ENCODE data around the gene GDPD4. TPM values are rescaled to one million over a fixed set of nuclear protein-coding genes. Genes with fewer than 3 reads are reported as not detected.
A peak's percentile ranks its signal among the peaks of the same experiment; 100 is the strongest.

Gene GDPD4
- total and polyA plus RNA-seq, 9 of the 15 experiments (the other 6 are each of a cell fraction or from before 2014, with no cell fraction given), result 0.40 TPM; not detected in 8

DNA sequence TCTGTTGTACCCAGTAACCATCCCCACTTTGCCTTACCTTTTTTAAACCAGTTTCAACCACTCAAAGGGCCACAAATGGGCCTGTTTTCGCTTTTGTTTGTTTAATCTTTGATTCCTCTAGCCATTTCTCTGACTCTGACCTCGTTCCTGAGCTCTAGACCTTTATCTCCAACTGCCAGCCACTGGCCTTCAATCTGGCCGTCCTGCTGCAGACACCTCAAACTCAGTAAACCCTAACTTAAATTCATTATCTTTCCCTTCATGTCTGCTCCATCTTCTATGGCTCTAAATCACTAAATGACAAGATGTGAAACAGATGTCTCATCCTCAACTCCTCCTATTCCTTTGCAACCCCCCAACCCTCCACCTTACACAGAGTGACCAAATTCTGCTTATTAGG lies 1.3 kb upstream of the GDPD4 start (continued):
- TF ChIP-seq, protein P1, sequence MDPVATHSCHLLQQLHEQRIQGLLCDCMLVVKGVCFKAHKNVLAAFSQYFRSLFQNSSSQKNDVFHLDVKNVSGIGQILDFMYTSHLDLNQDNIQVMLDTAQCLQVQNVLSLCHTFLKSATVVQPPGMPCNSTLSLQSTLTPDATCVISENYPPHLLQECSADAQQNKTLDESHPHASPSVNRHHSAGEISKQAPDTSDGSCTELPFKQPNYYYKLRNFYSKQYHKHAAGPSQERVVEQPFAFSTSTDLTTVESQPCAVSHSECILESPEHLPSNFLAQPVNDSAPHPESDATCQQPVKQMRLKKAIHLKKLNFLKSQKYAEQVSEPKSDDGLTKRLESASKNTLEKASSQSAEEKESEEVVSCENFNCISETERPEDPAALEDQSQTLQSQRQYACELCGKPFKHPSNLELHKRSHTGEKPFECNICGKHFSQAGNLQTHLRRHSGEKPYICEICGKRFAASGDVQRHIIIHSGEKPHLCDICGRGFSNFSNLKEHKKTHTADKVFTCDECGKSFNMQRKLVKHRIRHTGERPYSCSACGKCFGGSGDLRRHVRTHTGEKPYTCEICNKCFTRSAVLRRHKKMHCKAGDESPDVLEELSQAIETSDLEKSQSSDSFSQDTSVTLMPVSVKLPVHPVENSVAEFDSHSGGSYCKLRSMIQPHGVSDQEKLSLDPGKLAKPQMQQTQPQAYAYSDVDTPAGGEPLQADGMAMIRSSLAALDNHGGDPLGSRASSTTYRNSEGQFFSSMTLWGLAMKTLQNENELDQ (CRISPR knock-in tag; IDR thresholded peaks at IDR 0.05; ENCODE audit: borderline replicate concordance), result no peak
- TF ChIP-seq ZNF431 (CRISPR knock-in tag; IDR thresholded peaks at IDR 0.05) (no peak), ZBTB9 (CRISPR knock-in tag; IDR thresholded peaks at IDR 0.05) (0 out of 2 replicates have a peak, but pooled peaks have one; percentile 42), SNIP1 (IDR thresholded peaks at IDR 0.05; ENCODE audit: low read depth) (no peak), MED1 (CRISPR knock-in tag; IDR thresholded peaks at IDR 0.05; ENCODE audit: borderline replicate concordance) (no peak), ZNF143 (CRISPR knock-in tag; IDR thresholded peaks at IDR 0.05) (no peak), ZNF707 (CRISPR knock-in tag; conservative IDR thresholded peaks at IDR 0.05) (no peak), CHAMP1 (IDR thresholded peaks at IDR 0.05) (no peak), NKRF (IDR thresholded peaks at IDR 0.05; ENCODE audit: borderline replicate concordance) (no peak), NR2F6 (CRISPR knock-in tag; IDR thresholded peaks at IDR 0.05) (no peak), FOXA1 (IDR thresholded peaks at IDR 0.05; ENCODE audit: borderline replicate concordance) (no peak), ZNF395 (CRISPR knock-in tag; IDR thresholded peaks at IDR 0.05) (peak; percentile 76), TRIM24 (IDR thresholded peaks at IDR 0.05) (peak; percentile 50 to 73; a peak in 3 of 4 replicates), ETS1 (conservative IDR thresholded peaks at IDR 0.05; ENCODE audit: control insufficient read depth, low read depth, low read length) (no peak), TEAD1 (CRISPR knock-in tag; IDR thresholded peaks at IDR 0.05) (no peak)
- TF ChIP-seq, protein P2, sequence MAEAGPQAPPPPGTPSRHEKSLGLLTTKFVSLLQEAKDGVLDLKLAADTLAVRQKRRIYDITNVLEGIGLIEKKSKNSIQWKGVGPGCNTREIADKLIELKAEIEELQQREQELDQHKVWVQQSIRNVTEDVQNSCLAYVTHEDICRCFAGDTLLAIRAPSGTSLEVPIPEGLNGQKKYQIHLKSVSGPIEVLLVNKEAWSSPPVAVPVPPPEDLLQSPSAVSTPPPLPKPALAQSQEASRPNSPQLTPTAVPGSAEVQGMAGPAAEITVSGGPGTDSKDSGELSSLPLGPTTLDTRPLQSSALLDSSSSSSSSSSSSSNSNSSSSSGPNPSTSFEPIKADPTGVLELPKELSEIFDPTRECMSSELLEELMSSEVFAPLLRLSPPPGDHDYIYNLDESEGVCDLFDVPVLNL (CRISPR knock-in tag; IDR thresholded peaks at IDR 0.05; ENCODE audit: low read depth), result no peak
